ENCODE measurements around the gene SAMD14.
A peak's percentile ranks its signal among the peaks of the same experiment; 100 is the strongest.

Gene SAMD14

GRCh38 chr17:50094753-50095619 lies 35.0 kb downstream of the SAMD14 start, which contains the start of gene PDK2:
Gene PDK2 (plus strand): TSS chr17:50095351. CDS start chr17:50095436, 85 bp downstream.
- DNase-seq, result peak; percentile 92 to 94

GRCh38 chr17:50094243-50094752 lies 35.7 kb downstream of the SAMD14 start:
- DNase-seq, result peak; percentile 89 to 94

DNA sequence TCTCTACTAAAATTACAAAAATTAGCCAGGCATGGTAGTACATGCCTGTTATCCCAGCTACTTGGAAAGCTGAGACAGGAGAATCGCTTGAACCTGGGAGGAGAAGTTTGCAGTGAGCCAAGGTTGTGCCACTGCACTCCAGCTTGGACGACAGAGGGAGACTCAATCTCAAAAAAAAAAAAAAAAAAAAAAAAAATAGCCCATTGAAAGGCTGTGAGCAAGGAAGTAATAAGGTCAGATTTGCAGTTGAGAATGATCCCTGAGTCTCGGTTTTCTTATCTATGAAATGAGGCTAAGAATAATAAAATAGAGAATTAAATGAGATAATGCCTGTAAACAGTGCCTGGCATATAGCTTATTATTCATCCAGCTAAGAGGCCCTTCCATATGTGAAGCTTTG lies 36.2 kb downstream of the SAMD14 start:
- DNase-seq, result no peak

DNA sequence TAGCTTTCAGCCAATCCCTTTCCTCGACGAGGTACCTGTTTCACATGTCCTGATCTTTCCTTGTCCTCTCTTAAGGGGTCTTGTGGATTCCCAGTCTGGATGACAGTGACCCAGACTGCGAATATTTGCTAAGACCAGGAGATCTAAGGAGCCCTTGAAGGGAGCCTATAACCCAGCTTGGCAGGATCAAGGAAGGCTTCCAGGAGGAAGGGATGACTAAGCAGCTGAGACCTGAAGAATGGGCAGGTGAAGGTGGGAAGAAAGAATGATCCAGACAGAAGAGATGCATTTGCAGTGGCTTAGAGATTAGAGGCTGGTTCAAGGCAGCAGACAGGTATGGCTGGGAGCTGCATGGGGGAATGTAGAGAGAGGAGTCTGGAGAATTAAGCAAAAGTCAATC lies 36.7 kb downstream of the SAMD14 start:
- no peak for DNase-seq

GRCh38 chr17:50091918-50092285 lies 38.1 kb downstream of the SAMD14 start:
- DNase-seq, result no peak

GRCh38 chr17:50090971-50091917 lies 38.7 kb downstream of the SAMD14 start:
- no peak for DNase-seq

- DNase-seq, result no peak
These were observed 39.9 kb downstream of the SAMD14 start for GRCh38 chr17:50090071-50090470.

- DNase-seq, result no peak
These were observed 40.8 kb downstream of the SAMD14 start for GRCh38 chr17:50088952-50089825.

DNA sequence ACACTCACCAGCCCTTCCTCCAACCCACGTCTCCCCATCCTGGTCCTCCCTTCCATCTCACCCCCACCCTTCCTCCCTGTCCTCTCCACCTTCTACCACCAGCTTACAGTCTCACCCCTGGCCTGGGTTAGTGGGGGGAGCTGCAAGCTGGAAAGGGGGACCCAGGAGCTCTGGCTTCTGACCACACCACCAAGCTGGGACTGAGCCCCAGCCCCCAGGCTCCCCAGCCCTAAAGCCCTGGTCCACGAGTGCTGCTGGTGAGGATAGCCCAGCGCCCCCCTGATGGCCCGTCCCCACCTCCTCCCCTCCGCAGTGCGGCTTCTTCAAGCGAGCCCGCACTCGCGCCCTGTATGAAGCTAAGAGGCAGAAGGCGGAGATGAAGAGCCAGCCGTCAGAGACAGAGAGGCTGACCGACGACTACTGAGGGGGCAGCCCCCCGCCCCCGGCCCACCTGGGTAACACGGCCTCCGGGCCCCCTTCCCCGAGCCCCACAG lies 42.0 kb downstream of the SAMD14 start:
- DNase-seq, result no peak

DNA sequence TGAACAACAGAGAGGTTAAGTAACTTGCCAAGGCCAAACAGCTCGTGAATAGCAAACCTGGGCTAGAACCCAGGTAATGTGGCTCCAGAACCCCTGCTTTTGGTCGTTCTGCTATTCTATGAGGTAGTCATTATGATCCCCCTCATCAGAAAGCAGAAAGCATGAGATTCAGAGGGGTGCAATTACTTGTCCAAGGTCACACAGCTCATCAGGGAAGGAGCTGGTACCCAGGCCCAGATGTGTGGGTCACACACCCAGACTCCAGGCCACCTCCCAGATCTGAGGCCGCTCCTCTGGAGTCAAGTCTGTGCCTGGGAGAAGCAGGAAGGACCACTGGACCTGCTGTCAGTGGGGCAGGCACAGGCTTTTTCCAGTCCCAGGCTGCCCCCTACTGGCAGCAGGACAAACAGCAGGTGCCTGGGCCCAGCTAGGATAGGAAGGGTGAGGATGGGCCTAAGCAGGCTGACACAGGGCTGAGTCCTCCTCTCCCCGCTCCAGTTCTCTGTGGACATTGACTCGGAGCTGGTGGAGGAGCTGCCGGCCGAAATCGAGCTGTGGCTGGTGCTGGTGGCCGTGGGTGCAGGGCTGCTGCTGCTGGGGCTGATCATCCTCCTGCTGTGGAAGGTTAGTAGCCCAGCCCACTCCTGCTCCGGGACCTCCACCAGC lies 42.6 kb downstream of the SAMD14 start:
- peak; percentile 67 to 72 for DNase-seq

DNA sequence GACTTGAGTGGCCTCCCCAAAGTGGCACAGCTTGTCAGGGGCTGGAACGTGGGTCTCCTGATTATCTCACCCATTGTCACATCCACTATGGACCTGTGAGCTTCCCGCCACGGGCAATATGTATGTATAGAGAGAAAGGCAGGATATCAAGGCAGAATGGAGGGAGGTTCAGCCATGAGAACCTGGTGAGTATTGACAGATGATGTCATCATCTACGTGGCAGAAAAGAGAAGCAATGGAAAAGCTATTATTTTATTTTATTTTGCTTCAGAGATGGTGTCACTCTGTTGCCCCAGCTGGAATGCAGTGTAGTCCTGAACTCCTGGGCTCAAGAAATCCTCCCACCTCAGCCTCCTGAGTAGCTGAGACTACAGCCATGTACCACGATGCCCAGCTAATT lies 48.2 kb downstream of the SAMD14 start:
- DNase-seq, result no peak

DNA sequence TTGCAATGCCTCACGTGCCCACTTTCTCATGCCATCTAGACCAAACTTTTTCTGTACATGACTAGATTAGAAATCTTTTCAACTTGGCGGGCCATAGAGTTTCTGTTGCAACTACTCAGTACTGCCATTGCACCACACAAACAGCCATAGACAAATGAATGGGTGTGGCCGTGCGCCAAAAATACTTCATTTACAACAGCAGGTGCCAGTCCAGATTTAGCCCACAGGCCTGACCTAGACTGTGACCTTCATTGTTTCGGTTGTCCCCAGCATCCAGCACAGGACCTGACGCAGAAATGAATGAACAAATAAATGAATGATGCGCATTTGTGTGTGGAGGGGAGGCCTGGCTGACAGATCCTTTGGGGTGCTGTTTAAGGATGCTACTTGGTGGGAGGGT lies 49.1 kb downstream of the SAMD14 start:
- DNase-seq, result no peak

- no peak for DNase-seq
These were observed 49.9 kb downstream of the SAMD14 start for GRCh38 chr17:50080096-50080480.

GRCh38 chr17:50079334-50080095 lies 50.4 kb downstream of the SAMD14 start:
- no peak for DNase-seq

DNA sequence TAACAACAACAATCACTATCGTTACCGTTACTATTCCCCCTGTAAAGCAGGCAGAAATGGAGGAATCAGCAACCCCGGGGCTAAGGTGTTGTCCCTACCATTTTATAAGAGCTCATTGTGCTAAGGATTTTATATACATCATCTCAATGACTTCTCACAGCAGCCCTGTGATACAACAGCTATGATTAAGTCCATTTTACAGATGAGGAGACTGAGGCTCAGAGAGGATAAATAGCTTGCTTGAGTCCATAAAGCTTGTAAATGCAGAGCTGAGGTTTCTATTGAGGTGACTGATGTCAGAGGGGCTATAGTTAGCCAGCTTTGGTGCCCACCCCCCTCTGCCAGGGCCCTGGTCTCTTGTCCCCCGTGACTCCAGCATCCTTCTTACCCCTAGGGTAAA lies 51.5 kb downstream of the SAMD14 start:
- no peak for DNase-seq

DNA sequence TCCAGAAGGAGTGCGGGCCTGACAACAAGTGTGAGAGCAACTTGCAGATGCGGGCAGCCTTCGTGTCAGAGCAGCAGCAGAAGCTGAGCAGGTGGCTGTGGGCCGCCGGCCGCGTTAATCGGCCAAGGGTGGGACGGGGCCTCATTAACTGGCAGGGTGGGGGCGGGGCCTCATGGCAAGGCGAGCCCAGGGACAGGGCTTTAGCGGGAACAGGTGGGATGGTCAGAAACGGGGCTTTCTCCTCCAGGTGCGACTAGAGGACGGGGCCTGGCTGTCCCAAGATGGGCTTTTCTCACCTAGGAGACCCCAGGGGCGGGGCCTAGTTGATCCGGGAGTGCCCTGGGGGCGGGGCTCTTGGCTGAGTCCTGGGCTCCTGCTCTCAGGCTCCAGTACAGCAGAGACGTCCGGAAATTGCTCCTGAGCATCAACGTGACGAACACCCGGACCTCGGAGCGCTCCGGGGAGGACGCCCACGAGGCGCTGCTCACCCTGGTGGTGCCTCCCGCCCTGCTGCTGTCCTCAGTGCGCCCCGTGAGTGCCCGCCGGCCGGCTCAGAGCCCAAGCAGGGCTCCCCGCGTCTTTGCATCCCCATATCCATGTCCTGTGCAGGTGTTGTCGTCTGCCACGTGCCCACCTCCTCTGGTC lies 53.2 kb downstream of the SAMD14 start:
- DNase-seq, result no peak

- no peak for DNase-seq
These were observed 53.8 kb downstream of the SAMD14 start for GRCh38 chr17:50076221-50076590.

DNA sequence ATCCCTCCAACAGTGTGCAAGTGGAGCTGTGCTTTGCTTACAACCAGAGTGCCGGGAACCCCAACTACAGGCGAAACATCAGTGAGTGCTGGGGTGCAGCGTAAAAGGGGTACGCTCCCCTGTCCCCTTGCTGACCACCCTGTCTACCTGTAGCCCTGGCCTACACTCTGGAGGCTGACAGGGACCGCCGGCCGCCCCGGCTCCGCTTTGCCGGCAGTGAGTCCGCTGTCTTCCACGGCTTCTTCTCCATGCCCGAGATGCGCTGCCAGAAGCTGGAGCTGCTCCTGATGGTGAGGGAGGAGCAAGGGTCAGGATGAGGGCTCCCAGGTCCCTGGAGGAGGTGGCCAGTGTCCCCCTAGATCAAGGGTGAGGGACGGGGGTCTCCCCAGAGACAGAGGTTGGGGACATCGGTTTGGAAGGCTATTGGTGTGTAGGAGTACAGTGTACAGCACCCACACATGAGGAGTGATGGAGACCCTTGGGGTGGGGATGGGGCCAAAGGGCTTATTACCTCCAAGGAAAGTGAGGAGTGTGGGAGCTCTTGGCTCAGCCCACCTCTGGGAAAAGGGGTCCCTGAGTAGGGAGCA lies 54.4 kb downstream of the SAMD14 start:
- DNase-seq, result no peak

GRCh38 chr17:50074227-50074626 lies 55.7 kb downstream of the SAMD14 start:
- no peak for DNase-seq

DNA sequence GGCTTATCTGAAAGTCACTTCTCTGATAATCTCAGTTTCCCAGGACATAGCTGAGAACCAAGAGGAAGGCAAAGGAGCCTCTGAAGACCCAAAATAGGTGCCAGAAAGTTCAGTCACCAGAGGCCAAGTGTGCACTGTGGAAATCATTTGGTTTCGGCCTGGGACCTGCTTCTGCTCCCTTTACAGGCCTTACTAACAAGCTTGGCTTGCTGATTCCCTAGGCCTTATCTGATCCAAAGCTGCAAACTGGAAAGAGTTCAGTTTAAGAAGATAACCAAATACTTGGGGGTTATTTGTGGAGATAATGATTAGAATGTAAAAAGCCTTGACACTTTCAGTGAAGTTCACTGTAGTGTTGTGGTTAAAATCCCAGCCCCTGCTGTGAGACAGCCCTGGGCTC lies 57.0 kb downstream of the SAMD14 start:
- DNase-seq, result no peak

All from activated CD4-positive, alpha-beta T cell treated with anti-CD3 and anti-CD28 coated beads, Interleukin-2, amount 50 U/mL, for 4 hours (primary cell).